ENCODE results near the gene PPP1R12B.
A peak's percentile ranks its signal among the peaks of the same experiment; 100 is the strongest.
"Not testable (repeated sequence)": the region's sequence is repeated elsewhere in the genome, so short reads cannot be mapped to it uniquely, and the experiment has no call there.

DNA sequence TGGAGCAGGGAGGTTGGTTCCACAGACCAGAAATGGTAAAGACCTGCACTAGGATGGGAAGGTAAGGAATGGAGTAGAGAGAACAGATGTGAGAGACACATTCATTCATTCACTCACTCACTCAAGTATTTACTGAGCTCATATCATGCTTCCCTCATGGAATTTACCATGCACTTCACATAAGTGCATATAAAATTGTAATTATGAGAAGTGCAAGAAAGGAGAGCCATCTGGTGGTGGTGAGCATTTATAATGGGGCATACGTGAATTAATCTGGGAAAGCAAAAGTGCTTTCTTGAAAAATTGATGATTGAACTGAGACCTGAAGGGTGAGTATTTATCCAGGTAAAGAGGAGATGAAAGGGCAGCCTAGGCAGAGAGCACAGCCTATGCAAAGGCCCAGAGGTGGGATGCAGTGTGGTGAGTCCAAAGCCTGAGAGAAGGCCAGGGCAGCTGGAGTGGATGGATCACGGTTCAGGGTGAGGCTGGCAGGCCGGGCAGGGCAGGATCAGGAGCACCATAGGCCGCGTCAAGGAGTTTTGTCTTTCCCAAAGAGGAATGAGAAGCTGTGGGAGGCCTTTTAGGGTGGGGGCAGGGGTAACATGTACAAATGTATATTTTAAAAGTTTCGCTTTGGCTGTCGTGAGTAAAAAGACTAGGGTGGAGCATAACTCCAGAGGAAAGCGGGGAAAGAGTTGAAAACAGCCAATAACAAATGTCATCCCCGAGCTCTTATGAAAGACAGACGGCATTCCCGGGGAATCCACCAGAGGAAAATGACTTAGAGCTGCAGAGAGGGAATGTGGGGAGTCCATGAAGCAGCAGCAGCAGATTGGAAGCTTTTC lies 266.1 kb downstream of the PPP1R12B start:
- TF ChIP-seq EZH2 (IDR thresholded peaks at IDR 0.05; ENCODE audit: borderline replicate concordance); EZH2phosphoT487 (IDR thresholded peaks at IDR 0.05; ENCODE audit: low read depth, severe bottlenecking, unreplicated experiment): not testable (repeated sequence)
- TF ChIP-seq, protein P1, sequence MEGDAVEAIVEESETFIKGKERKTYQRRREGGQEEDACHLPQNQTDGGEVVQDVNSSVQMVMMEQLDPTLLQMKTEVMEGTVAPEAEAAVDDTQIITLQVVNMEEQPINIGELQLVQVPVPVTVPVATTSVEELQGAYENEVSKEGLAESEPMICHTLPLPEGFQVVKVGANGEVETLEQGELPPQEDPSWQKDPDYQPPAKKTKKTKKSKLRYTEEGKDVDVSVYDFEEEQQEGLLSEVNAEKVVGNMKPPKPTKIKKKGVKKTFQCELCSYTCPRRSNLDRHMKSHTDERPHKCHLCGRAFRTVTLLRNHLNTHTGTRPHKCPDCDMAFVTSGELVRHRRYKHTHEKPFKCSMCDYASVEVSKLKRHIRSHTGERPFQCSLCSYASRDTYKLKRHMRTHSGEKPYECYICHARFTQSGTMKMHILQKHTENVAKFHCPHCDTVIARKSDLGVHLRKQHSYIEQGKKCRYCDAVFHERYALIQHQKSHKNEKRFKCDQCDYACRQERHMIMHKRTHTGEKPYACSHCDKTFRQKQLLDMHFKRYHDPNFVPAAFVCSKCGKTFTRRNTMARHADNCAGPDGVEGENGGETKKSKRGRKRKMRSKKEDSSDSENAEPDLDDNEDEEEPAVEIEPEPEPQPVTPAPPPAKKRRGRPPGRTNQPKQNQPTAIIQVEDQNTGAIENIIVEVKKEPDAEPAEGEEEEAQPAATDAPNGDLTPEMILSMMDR (IDR thresholded peaks at IDR 0.05; ENCODE audit: poor library complexity) = peak; percentile 24
